ENCODE results near the gene ZNF784.

The ZNF784 gene

DNA sequence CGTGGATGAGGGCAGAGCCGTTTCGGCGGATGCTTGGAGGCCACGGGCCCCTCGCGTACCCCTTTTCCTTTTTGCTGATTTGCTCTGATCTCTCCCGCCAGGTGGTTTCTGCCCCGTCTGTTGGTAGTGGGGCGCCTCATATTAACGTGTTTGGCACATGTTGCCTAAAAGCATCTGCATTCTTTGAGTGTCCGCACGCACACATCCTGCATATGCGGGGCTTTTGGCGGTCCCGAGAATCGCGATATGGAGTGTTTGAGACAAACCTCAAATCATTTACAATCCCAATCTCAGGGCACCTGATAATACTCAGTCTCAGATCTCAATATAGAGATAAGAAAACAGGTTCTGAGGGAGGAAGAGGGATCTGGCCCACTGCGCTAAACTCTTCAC lies 31.3 kb upstream of the ZNF784 start:
- no peak for DNase-seq

GRCh38 chr19:55654868-55655647 lies 30.7 kb upstream of the ZNF784 start, which contains the start of gene U2AF2:
U2AF2 (plus strand) TSS chr19:55655035; CDS start chr19:55655105, 70 bp downstream.
- DNase-seq = peak; percentile 97

GRCh38 chr19:55654323-55654867 lies 30.0 kb upstream of the ZNF784 start:
- DNase-seq = peak; percentile 97

- DNase-seq = peak; percentile 98
These were observed 29.4 kb upstream of the ZNF784 start for GRCh38 chr19:55653651-55654322.

- DNase-seq = no peak
These were observed 28.2 kb upstream of the ZNF784 start for GRCh38 chr19:55652311-55653128.

DNA sequence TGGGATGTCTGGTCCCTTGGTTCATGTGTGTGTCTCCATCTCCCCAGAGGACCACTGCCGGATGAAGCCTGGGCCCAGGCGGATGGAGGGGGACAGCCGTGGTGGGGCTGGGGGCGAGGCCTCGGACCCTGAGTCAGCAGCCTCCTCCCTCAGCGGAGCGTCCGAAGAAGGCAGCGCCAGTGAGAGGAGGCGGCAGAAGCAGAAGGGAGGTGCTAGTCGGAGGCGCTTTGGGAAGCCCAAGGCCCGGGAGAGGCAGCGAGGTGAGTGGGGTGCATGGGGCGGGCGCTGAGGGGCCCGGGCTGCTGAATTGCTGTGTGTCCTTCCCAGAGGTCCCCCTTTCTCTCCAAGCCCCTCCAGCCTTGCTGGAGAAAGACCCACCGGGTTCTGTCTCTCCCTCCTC lies 26.9 kb upstream of the ZNF784 start:
- DNase-seq = no peak

- DNase-seq = no peak
These were observed 26.4 kb upstream of the ZNF784 start for GRCh38 chr19:55650602-55651230.

DNA sequence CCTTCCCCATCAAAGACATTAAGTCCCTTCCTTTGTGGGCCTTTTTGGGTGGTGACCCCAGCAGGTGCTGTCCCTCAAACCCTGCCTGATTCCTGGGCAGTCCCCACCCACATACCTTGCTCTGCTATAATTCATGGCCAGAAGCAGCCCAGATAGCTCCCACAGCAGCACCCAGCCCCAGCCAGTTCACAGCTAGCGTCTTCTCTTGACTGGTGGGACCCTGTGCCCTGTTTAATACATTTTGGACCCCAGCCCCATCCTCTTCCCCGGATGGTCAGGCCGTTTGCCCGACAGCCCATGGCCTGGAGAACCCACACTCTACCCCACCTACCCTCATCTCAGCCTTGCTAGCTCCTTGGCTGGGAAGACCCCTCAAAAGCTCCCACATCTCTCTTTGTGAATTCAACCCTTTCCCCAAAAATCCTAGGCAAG lies 25.8 kb upstream of the ZNF784 start:
- DNase-seq = no peak

- DNase-seq = no peak
These were observed 25.1 kb upstream of the ZNF784 start for GRCh38 chr19:55649268-55650125.

DNA sequence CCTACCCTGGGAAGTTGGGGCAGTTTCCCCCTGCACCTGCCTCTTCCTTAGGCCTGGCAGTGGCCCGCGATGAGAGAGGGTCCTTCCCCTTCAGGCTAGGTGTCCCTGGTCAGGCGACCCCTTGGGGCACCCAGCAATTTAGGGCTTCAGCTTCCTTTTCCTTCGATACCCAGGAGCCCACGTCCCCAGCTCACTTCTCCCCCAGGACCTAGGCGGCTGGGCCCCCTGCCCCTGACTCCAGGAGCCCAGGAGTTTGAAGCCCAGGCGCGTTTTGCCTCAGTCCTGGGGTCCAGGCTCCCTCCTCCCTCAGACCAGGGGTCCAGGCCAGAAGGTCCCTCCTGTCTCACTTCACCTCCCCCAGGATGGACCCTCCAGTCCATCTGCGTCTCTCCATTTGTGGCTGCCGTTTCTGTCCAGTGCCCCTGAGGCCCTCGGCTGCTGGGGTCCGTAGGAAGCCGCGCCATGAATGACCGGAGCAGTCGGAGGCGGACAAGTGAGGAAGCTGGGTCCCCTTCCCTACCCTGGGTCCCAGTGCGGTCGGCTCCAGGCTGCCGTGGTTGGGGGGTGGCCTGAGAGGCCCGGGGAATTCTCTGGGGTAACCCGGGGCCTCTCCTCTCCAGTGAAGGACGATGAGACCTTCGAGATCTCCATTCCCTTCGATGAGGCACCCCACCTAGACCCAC lies 24.4 kb upstream of the ZNF784 start:
- no peak for DNase-seq

GRCh38 chr19:55647732-55648584 lies 23.6 kb upstream of the ZNF784 start, which contains the start of gene CCDC106:
CCDC106 (plus strand) TSS chr19:55648212; CDS start chr19:55649047, 835 bp downstream.
- DNase-seq = peak; percentile 80

DNA sequence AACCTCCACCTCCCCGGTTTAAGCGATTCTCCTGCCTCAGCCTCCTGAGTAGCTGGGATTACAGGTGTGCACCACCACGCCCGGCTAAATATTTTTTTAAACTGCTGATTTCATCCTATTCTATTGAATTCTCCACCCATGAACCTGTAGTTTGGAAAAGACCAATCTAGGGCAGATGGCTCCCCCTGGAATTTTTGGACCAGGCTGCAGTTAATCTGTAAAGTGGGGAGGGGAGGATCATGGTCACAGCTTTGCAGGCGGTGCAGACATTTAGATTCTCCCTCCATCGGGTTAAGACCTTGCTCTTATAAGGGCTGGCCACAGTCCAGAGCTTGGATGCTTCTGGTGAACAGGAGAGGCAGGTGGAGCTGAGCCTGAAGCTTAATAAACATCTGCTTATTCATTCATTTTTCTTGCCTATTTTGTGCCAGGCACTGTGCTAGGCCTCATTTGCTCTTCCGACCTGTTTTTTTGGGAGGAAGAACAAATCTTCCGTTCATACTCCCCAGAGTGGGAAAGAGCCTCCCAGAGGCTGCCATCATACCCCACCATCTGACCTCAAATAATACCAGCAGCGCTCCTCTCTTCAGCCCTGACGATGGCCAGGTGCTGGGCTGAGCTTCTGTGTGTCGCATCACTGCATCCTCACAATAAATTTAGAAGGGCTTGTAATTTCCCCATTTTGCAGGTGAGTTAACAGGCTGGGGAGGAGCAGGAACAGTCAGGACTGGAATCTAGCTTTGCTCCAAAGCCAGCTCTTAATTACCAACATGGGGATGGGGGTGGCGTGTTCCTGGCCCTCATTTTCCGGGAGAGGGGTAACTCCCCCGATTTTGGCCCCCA lies 22.7 kb upstream of the ZNF784 start:
- DNase-seq = no peak

- no peak for DNase-seq
These were observed 21.1 kb upstream of the ZNF784 start for GRCh38 chr19:55645512-55645881.

GRCh38 chr19:55644842-55645511 lies 20.6 kb upstream of the ZNF784 start:
- DNase-seq = no peak

DNA sequence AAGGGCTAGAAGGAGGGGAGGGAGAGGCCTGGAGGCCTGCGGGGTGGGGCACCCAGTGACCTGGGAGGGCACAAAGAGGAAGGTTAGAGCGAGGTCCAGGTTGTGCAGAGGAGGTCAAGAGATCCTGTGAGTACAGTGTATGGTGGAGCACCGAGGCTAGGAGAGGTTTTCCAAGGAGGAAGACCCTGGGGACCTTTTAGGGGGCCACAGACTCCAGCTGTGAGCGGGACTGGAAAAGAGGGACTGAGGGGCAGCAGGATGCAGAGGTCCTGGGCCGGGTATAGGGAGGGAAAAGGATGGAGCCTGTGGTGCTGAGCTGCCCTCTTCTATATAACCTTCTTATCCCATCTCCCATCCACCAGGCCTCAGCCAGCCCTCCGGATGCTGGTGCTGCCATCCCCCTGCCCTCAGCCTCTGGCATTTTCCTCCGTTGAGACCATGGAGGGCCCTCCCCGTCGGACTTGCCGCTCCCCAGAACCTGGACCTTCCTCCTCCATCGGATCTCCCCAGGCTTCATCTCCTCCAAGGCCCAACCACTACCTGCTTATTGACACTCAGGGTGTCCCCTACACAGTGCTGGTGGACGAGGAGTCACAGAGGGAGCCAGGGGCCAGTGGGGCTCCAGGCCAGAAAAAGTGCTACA lies 19.9 kb upstream of the ZNF784 start:
- DNase-seq = no peak

DNA sequence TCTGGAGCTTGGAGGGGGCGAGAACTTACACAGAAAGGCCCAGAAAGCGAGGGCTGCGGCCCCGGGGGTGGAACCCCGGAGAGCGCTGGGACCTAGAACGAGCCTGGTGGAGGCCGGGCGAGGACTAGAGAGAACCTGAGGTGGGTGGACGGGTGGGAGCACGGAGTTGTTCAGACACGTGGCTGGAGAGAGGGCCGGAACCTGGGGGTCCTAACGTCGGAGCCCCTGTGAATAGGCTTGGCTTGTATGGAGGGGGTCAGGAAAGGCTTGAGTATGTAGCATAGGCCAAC lies 19.5 kb upstream of the ZNF784 start:
- DNase-seq = no peak

GRCh38 chr19:55643003-55643886 lies 18.9 kb upstream of the ZNF784 start, which contains the start of gene ZNF581:
ZNF581 (plus strand) TSS chr19:55643649; CDS start chr19:55644572, 923 bp downstream.
- peak; percentile 91 for DNase-seq
